ENCODE measurements around the gene USP46. TPM values are rescaled to one million over a fixed set of nuclear protein-coding genes. Genes with fewer than 3 reads are reported as not detected.
A peak's percentile ranks its signal among the peaks of the same experiment; 100 is the strongest.

Gene USP46
- total and polyA plus RNA-seq, 2 of the 13 experiments (the other 11 are each of a cell fraction or from before 2014, with no cell fraction given) = 4.7 to 17.4 TPM

DNA sequence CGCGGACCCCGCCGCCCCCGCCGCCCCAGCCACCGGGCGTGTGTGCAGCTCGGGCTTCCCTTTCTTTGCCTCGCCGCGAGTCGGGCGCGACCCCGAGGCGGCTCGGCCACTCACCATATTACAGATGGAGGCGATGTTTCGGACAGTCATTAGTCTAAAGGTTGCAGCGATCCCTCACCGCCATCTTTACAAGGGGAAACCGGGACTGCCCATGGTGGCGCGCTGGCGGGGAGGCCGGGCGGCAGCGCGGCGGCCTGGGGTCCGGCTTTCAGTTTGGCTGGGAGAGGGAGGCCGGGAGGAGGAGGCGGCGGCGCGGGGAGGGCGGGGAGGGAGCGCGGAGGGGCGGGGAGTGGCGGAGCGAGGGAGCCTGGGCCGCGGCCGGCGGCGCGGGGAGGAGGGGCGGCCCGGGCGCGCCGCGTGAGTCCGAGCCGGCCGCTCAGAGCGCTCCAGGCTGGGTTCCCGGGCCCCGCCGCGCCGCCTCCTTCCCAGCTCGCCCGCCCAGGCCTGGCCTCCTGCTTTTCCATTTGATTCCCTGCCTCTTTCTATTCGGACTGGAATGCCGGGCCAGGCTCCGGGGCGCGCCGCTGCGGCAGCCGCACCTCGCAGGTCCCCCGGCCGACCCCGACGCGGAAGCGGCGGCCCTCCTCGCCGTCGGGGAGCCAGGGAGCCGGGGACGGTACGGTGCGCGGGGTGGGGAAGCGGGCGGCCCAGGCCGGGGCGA is at the start of gene USP46 (continued):
- TF ChIP-seq, protein P1, sequence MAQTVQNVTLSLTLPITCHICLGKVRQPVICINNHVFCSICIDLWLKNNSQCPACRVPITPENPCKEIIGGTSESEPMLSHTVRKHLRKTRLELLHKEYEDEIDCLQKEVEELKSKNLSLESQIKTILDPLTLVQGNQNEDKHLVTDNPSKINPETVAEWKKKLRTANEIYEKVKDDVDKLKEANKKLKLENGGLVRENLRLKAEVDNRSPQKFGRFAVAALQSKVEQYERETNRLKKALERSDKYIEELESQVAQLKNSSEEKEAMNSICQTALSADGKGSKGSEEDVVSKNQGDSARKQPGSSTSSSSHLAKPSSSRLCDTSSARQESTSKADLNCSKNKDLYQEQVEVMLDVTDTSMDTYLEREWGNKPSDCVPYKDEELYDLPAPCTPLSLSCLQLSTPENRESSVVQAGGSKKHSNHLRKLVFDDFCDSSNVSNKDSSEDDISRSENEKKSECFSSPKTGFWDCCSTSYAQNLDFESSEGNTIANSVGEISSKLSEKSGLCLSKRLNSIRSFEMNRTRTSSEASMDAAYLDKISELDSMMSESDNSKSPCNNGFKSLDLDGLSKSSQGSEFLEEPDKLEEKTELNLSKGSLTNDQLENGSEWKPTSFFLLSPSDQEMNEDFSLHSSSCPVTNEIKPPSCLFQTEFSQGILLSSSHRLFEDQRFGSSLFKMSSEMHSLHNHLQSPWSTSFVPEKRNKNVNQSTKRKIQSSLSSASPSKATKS (CRISPR knock-in tag; IDR thresholded peaks at IDR 0.05) = no peak
- peak; percentile 27 for TF ChIP-seq SAP130 (CRISPR knock-in tag; IDR thresholded peaks at IDR 0.05; ENCODE audit: low read depth)
- TF ChIP-seq ZNF264 (CRISPR knock-in tag; IDR thresholded peaks at IDR 0.05) = no peak
- TF ChIP-seq MIXL1 (CRISPR knock-in tag; IDR thresholded peaks at IDR 0.05) = no peak
- no peak for TF ChIP-seq ELF1 (CRISPR knock-in tag; IDR thresholded peaks at IDR 0.05)
- TF ChIP-seq ZNF207 (IDR thresholded peaks at IDR 0.05; ENCODE audit: borderline replicate concordance) = no peak
- no peak for TF ChIP-seq ZNF263 (CRISPR knock-in tag; IDR thresholded peaks at IDR 0.05)
- TF ChIP-seq NR2F6 (IDR thresholded peaks at IDR 0.05) = no peak
- no peak for TF ChIP-seq NR2F6 (CRISPR knock-in tag; IDR thresholded peaks at IDR 0.05)
- TF ChIP-seq TRIM22 (IDR thresholded peaks at IDR 0.05) = no peak
- TF ChIP-seq ZNF530 (CRISPR knock-in tag; IDR thresholded peaks at IDR 0.05; ENCODE audit: low read depth) = no peak
- no peak for TF ChIP-seq ZNF598 (CRISPR knock-in tag; IDR thresholded peaks at IDR 0.05; ENCODE audit: borderline replicate concordance)
- no peak for TF ChIP-seq KAT2B (IDR thresholded peaks at IDR 0.05; ENCODE audit: borderline replicate concordance, low read depth, low read length)
- no peak; the same call in 1 of the 2 replicates for TF ChIP-seq POGK (CRISPR knock-in tag; conservative IDR thresholded peaks at IDR 0.05)
- TF ChIP-seq TCF7L2 (IDR thresholded peaks at IDR 0.05; ENCODE audit: low read depth, low read length) = no peak
- TF ChIP-seq SNAPC2 (CRISPR knock-in tag; IDR thresholded peaks at IDR 0.05) = no peak
- no peak for TF ChIP-seq KLF13 (CRISPR knock-in tag; IDR thresholded peaks at IDR 0.05)
- TF ChIP-seq NFKB2 (CRISPR knock-in tag; IDR thresholded peaks at IDR 0.05; ENCODE audit: borderline replicate concordance) = no peak
- TF ChIP-seq, protein P2, sequence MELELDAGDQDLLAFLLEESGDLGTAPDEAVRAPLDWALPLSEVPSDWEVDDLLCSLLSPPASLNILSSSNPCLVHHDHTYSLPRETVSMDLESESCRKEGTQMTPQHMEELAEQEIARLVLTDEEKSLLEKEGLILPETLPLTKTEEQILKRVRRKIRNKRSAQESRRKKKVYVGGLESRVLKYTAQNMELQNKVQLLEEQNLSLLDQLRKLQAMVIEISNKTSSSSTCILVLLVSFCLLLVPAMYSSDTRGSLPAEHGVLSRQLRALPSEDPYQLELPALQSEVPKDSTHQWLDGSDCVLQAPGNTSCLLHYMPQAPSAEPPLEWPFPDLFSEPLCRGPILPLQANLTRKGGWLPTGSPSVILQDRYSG (CRISPR knock-in tag; IDR thresholded peaks at IDR 0.05) = no peak
- TF ChIP-seq ZNF770 (CRISPR knock-in tag; IDR thresholded peaks at IDR 0.05) = no peak

Measured in HepG2 (cell line).